M059J (cell line): ENCODE measurements around the gene TAF6L. TPM values are rescaled to one million over a fixed set of nuclear protein-coding genes. Genes with fewer than 3 reads are reported as not detected.
"Not testable (repeated sequence)": the region's sequence is repeated elsewhere in the genome, so short reads cannot be mapped to it uniquely, and the experiment has no call there.

Experiments used
- DNase-seq: peaks from one replicate; pipeline ENCODE4 v3.0.0-alpha.2; 2012; ENCODE audit warnings: low read depth
- total RNA-seq: library from RNA; depleted of rRNA; stranded (reverse); fragments of >200 nt; shearing (Covaris generic); gene quantifications from 2 replicates; pipeline ENCODE4 v1.2.3, GENCODE V29; 2014; rRNA removed

TAF6L gene
- total RNA-seq, 1 experiment from 2014 or later: 17.3 TPM

DNA sequence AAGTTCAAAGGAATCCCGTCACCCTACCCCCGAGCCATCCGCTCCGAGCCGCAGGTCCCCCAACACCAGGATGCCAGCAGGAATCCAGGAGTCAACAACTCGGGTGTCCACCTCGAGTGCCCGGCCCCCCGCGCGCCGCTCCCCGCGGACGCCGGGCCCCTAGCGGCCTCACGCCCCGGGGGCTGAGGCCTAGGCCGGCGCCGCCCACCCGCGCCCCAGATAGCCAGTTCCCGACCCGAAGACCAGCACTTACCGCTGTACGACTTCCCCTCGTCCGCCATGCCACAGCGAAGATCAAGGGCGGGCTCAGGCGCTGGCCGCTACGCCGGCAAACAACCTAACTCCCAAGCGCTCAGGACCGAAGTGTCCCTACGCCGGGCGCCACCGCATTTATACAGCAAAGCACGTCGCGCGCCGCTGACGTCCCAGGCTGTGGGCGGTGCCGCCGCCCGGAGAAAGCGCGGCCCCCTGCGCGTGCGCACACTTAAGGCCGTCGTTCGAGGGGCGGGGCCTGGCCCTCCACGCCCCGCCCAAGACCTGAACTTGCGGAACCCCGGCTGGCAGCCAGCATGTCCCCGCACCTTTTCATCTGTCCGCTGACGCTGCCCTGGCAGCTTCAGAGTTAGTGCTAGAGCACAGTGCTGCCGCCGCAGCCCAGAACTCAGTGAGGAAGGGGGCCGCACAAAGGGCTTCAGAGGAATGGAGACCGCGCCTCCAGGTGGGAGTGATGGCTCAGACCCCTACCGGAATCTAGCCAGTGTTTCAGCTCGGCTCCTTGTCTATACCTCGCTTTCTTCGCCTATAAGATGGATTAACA lies 34.1 kb downstream of the TAF6L start, which contains the start of gene NXF1:
NXF1 (minus strand) TSS at position 365 of the 817 bp plus-strand sequence; CDS start at position 281, 84 bp downstream.
- peak; percentile 90 for DNase-seq

DNA sequence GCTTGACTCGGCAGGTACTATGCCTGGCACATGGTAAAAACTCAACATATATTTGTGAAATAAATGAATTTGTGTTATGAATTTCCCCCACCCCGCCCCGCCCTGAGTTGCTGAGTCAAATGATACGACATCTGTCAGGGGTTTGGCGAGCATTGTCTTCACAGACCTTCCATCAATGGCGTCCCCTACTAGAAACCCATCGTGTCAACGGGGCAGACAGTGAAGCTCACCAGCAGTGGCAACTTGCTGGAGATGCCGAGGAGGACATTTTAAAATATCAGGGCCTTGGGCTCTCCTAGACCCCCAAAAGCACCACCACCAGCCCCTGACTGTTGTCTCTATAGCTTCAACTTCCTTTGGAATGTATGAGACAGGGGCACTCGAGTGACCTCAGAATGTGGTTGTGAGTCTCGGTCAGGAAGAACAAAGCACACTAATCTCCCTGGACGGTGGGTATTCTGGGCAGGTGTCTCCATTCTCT lies 34.8 kb downstream of the TAF6L start:
- peak; percentile 61 for DNase-seq

DNA sequence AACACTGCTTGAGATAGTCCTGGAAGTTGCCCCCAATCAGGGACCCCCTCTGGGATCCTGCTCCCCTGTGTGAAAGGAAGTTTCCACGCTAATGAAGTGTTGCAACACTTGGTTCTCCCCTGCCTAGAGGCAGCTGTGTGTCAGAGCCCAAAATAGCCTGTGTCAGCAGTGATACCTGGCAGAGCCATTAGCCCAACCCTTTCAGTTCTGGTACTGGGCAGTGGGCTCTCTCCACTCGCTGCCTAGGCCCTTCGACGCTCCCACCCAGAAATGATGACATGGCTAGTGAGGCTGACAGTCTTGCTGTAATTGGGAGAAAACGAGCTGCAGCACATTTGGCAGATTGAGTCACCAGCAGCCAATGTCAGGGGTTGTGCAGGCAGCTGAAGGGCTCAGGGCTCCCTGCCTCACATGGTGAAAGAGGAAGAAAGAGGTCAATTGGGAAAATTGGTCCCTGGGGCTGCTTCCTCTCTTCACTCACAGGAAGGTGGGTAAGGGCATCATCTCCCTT lies 35.5 kb downstream of the TAF6L start:
- peak; percentile 40 for DNase-seq

DNA sequence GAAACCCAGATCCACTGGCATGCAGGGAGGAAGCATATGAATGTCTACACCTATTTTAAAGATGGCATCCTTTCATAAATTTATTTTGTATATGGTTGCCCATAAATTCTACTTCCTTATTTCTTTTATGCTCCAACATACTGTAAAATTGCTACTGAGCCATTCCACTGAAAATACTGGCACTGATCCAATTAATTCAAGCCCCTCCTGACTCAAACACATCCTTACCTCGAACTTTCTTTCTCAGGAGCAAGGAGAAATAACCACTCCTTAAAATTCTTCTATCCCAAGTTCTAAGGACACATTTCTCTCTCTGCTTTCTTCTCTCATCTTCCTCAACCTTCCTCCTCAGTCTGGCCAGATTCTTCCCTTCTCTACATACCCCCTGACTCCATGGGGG lies 39.6 kb downstream of the TAF6L start:
- DNase-seq: no peak

DNA sequence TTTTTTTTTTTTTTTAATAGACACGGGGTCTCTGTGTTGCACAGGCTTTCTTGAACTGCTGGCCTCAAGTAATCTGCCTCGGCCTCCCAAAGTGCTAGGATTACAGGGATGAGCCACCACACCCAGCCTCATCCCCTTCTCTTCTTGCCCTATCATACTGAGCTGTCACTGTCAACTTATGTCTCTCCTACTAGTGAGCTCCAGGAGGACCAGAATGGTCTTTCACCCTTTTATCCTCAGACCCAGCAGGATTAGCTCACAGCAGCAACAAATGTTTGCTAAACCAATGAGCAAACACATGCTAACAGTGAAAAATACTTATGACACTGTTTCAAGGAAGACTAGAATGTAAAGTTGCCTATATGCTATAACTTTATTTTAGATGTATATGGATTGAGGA lies 40.5 kb downstream of the TAF6L start:
- no peak for DNase-seq

DNA sequence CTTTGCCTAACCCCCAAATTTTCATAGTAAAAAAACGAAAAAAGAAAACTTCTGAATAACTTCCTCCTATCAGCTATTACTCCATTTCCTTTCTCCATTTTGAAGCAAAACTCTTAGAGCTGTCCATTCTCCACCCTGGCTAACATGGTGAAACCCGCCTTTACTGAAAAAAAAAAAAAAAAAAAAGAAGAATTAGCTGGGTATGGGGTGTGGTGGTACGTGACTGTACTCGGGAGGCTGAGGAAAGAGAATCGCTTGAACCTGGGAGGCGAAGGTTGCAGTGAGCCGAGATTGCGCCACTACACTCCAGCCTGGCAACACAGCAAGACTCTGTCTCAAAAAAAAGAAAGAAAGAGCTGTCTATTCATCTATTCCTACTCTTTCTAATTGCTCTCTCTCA lies 45.4 kb downstream of the TAF6L start:
- no peak for DNase-seq

DNA sequence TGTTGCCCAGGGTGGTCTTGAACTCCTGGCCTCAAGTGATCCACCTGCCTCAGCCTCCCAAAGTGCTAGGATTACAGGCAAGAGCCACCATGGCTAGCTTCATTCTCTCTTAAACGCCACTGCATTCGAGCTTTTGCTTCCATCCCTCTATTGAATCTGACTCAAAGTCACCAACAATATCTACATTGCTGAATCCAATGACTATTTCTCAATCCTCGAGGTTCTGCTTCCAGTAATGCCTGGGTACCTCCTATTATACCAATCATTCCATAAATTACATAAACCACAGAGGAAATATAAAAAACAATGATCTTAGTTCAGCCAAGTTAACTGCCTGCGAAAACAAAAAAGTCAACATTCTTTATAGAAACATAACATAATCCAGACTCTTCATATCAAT lies 45.9 kb downstream of the TAF6L start:
- DNase-seq: no peak

DNA sequence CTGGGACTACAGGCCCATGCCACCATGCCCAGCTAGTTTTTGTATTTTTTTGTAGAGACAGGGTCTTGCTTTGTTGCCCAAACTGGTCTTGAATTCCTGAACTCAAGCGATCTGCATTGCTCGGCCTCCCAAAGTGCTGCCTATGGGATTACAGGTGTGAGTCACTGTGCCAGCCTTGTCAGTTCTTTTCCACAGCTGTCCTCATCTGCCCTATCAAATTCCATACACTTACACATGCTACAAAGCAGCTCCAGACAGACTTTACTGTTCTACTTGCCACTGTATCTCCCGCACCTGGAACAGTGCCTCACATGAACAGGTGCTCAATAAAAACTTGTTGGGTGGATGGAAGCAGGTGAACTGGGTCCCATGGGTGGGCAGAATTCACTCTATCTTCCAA lies 52.5 kb downstream of the TAF6L start:
- DNase-seq: no peak

DNA sequence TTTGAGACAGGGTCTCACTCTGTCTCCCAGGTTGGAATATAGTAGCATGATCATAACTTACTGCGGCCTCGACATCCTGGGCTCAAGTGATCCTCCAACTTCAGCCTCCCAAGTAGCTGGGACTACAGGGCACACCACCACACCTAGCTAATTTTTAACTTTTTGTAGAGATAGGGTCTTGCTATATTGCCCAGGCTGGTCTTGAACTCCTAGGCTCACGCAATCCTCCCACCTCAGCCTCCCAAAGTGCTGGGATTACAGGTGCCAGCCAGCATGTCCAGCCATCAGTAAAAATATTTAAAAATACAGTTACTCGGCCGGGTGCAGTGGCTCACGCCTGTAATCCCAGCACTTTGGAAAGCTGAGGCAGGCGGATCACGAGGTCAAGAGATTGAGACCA lies 56.9 kb downstream of the TAF6L start:
- DNase-seq: not testable (repeated sequence)

DNA sequence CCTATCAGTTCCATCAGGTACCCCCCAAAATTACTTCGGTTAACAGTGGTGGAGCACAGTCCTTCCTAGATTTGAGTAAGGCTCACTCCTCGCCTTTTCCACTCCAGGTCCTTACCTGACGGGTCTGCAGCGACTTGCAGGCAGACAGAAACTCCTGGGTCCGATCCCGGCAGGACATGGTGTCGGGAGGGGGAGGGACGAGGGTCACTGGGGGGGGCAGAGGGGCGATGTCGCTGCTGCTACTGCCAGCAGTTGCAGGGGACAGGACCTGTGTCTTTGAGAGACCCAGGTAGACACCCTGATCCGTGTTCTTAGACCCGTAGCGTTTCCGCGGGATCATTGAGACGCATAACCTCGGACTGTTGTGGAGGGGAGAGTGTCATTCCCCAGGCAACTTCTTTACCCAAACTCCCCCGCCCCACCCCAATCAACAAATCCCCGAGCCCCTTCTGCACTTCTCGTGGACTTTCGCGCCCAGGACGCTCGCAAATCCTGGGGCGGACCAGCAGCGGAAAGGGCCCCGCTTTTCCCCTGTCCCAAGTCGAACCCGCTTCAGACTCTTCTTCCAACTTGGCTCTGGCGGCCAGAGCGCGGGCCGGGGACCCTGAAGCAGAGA lies 59.8 kb downstream of the TAF6L start:
- DNase-seq: no peak

DNA sequence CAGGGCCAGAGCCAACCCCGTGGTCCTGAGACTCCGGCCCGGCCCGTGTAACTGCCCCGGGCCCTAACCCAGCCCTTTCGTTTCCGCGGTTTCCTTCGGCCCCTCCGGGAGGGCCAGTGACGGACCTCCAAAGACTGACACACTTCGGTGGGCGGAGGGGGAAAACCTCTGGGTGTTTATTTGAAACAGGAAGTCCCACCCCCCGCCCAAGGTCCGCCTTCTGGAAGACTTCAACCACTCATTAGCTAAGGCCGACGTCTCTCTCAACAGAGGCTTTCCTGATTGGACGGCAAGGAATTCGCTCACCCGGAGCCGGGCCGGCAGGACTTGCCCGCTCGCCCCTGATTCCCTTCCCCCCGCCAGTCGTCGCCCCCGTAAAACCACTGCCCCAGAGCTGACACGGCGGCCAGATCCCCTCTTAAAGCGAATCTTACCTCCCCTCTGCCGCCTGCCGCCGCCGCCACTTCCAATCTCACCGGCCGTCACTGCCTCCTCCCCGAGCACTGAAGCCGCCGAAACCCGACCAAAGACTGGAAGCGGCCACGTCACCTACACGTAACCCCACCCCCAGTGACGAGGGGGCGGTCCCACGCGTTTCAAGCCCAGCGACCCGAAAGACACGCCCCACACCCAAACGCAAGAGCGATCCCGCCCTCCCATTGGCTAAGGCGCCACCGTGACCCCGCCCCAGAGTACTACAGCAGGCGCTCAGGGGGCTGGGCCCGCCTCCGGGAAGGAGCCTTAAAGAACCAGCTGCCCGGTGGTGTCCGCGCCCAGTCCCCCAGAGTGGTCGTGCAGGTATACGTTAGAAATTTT lies 60.5 kb downstream of the TAF6L start, which contains the start of gene STX5:
STX5 (minus strand) TSS at position 532 of the 816 bp plus-strand sequence. CDS start 808 bp downstream, outside the sequence.
- DNase-seq: peak; percentile 97

DNA sequence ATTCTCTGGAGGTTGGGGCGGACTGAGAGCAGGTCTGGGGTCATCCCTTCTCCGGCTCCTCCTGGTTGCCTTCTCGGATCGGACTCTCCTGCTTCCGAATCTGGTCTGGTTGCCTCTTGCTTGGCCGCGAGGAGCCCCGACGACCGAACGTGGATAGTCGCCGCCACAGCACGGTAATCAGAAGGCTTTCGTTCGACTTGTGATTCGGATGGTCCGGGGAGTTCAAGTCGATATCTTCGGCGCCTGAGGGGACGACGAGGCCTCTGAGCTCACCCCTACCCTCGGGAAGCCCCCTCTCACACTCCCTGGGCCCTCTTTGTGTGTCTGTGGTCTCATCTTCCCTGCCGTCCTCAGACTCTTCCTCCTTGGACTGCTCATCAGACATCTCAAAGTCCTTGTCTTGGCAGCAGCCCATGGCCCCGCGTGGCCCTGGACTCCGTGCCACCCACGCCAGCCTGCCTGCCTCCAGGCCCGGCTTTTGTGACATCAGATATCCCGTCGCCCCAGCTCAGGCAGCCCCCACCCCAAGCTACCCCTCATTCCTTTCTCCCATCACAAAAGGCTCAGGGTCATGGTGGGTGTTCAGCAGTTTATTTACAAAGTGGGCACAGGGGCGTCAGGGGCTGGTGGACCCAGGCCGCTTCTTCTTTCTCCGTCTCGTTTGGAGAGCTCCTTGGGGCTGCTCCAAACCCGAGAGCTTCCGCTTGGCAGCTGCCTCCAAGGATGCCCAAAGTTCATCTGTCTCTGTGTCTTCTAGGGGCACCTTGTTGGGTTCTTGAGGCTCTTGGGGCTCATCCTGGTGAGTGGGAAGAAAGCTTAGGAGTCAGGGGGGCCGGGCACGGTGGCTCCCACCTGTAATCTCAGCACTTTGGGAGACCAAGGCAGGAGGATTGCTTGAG lies 61.4 kb downstream of the TAF6L start, which contains the start of gene TEX54:
TEX54 (minus strand) TSS at position 506 of the 899 bp plus-strand sequence.
- DNase-seq: no peak

DNA sequence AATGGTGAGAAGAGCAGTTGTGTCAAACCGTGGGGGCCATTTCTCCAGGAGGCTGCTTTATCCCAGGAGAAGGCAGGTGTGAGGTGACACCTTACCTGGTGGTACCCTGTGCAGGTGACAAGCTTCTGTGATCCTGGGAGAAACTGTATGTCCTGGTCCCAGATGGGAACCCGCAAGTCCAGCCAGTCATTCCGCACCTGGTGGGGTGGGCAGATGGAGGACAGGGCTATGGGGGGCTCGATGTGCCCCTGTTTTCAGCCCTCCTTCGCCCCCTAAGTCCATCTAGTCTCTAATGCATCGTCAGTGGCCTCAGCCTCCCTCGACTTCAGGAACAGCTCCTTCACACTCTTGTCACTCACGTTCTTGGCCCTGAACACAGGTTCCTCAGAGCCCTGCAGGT lies 64.1 kb downstream of the TAF6L start:
- DNase-seq: no peak

Other genes with a start within 250 kb of the TAF6L start
- 51.3 and 141 TPM in 2 replicates for gene AHNAK, start 224.6 kb upstream of the TAF6L start, total RNA-seq
- 940 and 974 TPM in 2 replicates for gene EEF1G, start 197.5 kb upstream of the TAF6L start, total RNA-seq
- gene TUT1, start 179.9 kb upstream of the TAF6L start, total RNA-seq: 5.2 and 7.6 TPM in 2 replicates
- gene MTA2, start 169.5 kb upstream of the TAF6L start, total RNA-seq: 104 and 148 TPM in 2 replicates
- 10.5 and 21.7 TPM in 2 replicates for gene EML3, start 158.6 kb upstream of the TAF6L start, total RNA-seq
- gene ROM1, start 158.1 kb upstream of the TAF6L start, total RNA-seq: 8.1 and 9.0 TPM in 2 replicates
- gene B3GAT3, start 149.4 kb upstream of the TAF6L start, total RNA-seq: 16.6 and 44.9 TPM in 2 replicates
- 142 and 229 TPM in 2 replicates for gene GANAB, start 124.8 kb upstream of the TAF6L start, total RNA-seq
- gene INTS5, start 118.1 kb upstream of the TAF6L start, total RNA-seq: 17.1 and 22.1 TPM in 2 replicates
- gene C11orf98, start 106.2 kb upstream of the TAF6L start, total RNA-seq: 83.6 and 86.6 TPM in 2 replicates
- 2.0 and 8.7 TPM in 2 replicates for gene CSKMT, start 106.1 kb upstream of the TAF6L start, total RNA-seq
- gene UQCC3, start 99.7 kb upstream of the TAF6L start, total RNA-seq: 9.4 and 12.6 TPM in 2 replicates
- gene LBHD1, start 99.1 kb upstream of the TAF6L start, total RNA-seq: 3.8 and 6.1 TPM in 2 replicates
- gene UBXN1, start 92.3 kb upstream of the TAF6L start, total RNA-seq: 80.6 and 116 TPM in 2 replicates
- 0.42 and 1.7 TPM in 2 replicates for gene LRRN4CL, start 81.9 kb upstream of the TAF6L start, total RNA-seq
- 165 and 183 TPM in 2 replicates for gene BSCL2, start 64.0 kb upstream of the TAF6L start, total RNA-seq
- gene GNG3, start 63.7 kb upstream of the TAF6L start, total RNA-seq: not detected in 2 replicates
- gene HNRNPUL2, start 43.9 kb upstream of the TAF6L start, total RNA-seq: 11.3 and 16.8 TPM in 2 replicates
- gene TTC9C, start 42.9 kb upstream of the TAF6L start, total RNA-seq: 64.6 and 70.6 TPM in 2 replicates
- 6.4 and 10.2 TPM in 2 replicates for gene ZBTB3, start 17.2 kb upstream of the TAF6L start, total RNA-seq
- 178 and 181 TPM in 2 replicates for gene POLR2G, start 9.8 kb upstream of the TAF6L start, total RNA-seq
- 82.1 and 138 TPM in 2 replicates for gene TMEM179B, start 16.0 kb downstream of the TAF6L start, total RNA-seq
- 38.7 and 41.7 TPM in 2 replicates for gene TMEM223, start 20.6 kb downstream of the TAF6L start, total RNA-seq
- gene NXF1, start 34.0 kb downstream of the TAF6L start, total RNA-seq: 23.2 and 30.0 TPM in 2 replicates
- gene STX5, start 60.7 kb downstream of the TAF6L start, total RNA-seq: 57.2 and 57.5 TPM in 2 replicates
- not detected in 2 replicates for gene TEX54, start 61.4 kb downstream of the TAF6L start, total RNA-seq
- gene WDR74, start 68.2 kb downstream of the TAF6L start, total RNA-seq: 55.2 and 61.8 TPM in 2 replicates
- gene SLC3A2, start 109.5 kb downstream of the TAF6L start, total RNA-seq: 125 and 141 TPM in 2 replicates
- not detected in 2 replicates for gene CHRM1, start 150.0 kb downstream of the TAF6L start, total RNA-seq
- gene SLC22A6, start 213.6 kb downstream of the TAF6L start, total RNA-seq: not detected in 2 replicates
- gene SLC22A8, start 244.4 kb downstream of the TAF6L start, total RNA-seq: not detected in 2 replicates